GM19099 (cell line): ENCODE measurements around the gene SCN5A.

Experiments used
- POLR2A ChIP-seq: IDR thresholded peaks from 3 replicates; pipeline ENCODE4 v1.6.1; 2011; ENCODE audit warnings: low read depth; ENCODE audit not compliant: insufficient read length; ENCODE audit errors: extremely low read depth

SCN5A gene

DNA sequence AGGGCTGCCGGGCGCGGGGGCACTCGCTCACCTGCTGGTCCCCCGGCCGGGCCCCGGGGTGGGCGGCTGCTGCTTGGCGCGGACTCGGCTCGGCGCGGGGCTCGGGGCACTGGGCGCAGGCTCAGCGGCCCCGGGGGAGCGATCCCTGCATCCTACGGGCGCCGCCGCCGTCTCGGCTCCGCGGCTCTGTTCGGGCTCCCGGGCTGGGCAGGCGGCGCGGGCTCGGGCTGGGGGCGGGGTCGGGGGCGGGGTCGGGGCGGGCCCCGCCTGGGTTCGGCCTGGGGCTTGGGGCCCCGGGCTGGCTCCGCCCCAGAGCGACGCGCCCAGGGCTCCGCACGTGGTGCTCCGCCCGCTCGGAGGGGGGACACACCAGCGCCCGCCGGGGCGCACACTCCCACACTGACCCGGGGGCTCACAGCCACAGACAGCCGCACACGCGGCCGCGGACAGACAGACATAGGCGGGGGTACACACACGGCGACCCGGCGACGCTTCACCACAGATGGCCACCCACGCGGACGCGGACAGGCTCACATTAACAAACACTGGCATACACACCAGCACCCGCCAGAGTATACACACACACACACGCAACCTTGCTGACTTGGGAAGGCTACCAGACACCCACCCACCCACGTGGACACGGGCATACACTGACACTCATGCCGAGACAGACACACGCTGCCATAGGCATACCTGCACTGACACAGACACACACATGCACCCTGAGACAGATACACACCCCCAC, at the start of gene SCN5A:
Gene SCN5A (minus strand): TSS at position 188 of the 748 bp plus-strand sequence. CDS start 16,380 bp downstream, outside the sequence.
- TF ChIP-seq POLR2A = no peak

DNA sequence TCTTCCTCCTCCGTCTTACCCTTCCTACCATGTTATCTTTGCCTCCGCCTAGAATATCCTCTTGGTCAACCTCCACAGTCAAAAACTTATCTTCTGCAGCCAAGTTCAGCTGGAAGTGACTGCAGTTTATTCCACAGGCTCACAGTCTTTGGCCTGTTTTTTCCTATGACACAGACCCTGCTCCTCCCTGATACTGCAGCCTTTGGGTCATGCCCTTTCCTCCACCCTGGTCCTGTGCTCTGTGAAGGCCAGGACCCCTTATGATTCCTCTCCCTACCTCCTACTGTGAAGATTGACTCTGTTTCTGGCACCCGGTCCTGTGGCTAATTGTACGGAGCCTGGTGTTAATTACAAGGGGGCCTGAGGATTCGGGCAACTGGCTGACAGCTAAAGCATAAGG, 49.3 kb upstream of the SCN5A start:
- no peak for TF ChIP-seq POLR2A

GRCh38 chr3:38698061-38698460, 48.6 kb upstream of the SCN5A start:
- TF ChIP-seq POLR2A = no peak

DNA sequence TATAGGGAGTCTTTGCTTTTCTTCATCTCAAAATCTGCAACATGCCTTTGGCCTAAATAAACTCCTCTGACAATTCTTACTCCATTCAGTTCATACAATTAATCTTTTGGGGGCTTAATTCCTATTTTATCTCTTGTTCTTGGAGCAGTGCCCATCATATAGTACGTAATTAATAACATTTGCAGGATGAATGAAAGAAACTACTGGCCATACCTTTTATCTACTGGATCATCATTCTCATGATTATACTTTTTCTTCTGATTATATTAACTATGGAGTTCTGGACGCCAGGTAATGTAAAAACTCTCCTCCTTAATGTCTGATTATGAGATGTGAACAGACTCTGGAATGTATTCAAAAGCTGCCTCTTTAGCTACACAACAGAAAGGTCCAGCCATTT, 46.5 kb upstream of the SCN5A start:
- no peak for TF ChIP-seq POLR2A

- no peak for TF ChIP-seq POLR2A
Measured at GRCh38 chr3:38690185-38690584, 40.7 kb upstream of the SCN5A start.

- no peak for TF ChIP-seq POLR2A
Measured at GRCh38 chr3:38689774-38690173, 40.3 kb upstream of the SCN5A start.

- no peak for TF ChIP-seq POLR2A
Measured at GRCh38 chr3:38689346-38689745, 39.9 kb upstream of the SCN5A start.

GRCh38 chr3:38687321-38687720, 37.8 kb upstream of the SCN5A start:
- TF ChIP-seq POLR2A = no peak

DNA sequence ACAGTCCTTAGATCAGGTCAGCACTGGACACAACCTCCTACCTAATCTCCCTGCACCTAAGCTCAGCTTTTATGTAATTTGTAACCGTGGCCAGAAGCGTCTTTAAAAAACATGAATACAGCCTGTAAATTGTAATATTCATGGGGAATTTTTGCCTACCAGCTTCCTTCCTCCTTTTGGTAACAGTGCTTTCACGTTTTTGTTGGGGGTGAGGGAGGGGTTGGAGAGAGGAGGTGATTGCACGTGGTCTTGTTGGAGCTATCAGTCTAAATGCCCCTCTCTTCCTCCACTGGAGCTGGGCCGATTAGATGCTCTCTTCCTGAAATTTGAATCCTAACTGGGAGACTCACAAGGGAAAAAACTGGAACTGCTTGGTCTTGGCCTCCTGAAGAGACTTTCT, 35.1 kb upstream of the SCN5A start:
- TF ChIP-seq POLR2A = no peak

DNA sequence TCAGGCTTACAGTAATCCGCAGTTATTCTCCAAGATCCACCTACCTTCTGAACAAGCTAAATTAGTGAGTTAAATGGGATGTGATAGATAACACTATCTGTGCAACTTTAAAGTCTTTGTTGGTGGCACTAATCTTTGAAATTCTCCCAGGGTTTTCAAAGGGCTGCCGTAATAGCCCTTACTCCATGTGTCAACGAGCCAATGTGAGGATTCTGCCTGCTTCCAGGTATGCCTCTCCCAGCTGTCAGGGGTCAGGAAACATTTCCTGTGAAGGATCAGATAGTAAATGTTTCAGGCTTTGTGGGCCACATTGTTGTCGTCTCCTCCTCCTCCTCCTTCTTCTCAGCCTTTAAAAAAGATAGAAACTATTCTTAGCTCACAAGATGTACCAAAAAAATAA, 20.2 kb upstream of the SCN5A start:
- TF ChIP-seq POLR2A = no peak

DNA sequence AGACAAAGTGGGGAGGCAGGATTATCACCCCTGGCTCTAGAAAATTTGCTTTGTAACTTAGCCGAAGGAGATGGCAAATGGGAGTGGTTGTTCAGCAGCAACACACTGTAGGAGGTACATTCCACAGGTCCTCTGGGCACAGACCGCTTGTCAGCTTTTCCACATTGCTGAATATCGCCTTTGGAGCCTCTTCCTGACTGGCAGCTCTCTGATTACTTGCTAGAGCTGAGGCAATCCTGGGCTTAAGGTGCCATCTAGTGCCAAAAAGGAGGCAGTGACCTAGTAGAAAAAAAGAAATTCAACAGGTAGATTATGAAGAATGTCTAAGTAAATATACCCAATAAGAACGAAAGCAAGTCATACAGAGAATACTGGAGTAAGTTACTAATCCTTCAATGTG, 13.1 kb upstream of the SCN5A start:
- TF ChIP-seq POLR2A = no peak

GRCh38 chr3:38658841-38659240, 9.4 kb upstream of the SCN5A start:
- no peak for TF ChIP-seq POLR2A

DNA sequence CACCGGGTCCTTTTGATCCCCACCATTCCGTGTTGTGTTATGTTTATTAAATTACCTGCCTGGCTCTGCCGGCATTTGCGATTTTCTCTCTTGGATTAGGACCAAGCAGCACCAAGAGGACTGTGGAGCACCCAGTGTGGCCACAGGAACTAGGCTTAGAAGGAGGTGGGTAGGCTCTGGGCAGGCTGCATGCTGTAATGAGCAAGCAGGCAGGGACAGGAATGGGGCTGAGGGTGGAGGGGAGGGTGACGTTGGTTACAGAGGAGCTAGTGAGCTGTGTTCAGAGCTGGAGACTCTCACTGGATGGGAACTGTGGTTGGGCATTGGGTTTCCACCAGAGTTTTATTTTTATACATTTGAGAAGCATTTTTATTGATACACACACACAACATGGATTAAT, 7.9 kb upstream of the SCN5A start:
- TF ChIP-seq POLR2A = no peak

DNA sequence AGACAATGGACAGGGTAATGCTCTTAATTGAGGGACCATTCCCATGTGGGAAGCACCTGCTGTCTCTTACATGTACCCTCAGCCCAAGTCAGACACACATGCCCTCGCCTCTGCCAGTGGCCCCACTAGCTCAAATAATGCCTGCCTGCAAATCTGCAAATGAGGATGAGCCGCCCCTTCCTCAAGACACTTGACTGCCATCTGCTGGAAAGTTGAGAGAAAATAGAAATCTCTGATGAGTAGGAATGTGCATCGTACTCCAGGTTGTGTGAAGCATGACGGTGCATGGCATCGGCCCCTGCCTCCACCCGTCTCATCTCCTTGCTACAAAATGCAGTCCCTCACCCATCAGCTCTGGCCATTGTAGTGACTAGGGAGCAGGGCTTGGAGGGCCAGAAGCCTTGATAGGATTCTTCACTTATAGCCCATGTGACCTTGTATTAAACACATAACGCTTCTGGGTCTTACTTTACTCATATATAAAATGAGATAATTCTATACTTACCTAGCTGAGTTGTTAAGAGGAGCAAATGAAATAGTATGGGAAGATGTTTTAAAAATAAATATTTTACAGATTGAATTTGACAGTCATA, 6.3 kb upstream of the SCN5A start:
- no peak for TF ChIP-seq POLR2A

DNA sequence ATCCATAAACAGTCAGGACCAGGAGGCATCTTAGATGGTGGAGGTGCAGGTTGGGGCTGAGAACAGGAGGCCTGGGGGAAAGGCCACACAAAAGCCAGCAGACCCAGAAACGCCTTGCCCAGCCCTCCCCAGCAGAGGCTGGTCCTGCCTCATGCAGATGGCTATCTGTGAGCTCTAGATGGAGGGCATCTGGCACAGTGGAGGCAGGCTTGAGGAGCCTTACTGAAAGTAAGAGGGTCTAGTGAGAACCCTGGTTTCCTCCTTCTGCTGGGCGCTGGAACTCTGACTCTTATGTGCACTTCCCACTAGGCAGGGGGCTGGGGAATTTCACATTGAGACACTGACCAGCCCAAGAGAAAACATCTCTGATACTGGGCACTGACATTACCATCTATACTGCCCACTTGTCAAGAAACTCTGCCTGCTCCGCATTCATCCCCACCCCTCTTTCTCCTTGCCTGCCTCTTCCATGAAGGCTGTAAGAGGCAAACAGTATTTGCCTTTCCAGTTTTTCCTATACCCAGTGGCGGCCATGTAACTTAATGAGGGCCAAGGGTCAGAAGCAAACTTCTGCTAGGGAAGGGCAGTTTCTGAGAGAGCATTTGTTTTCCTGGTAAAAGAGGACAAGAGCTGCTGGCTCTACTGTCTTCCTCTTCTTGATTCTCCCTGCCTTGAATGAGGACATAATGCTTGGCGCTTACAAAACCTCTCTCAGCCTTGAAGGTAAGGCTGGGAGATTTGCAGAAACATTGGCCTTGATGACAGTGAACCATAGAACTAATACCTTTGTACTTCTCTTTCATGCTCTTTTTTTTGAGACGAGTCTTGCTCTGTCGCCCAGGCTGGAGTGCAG, 4.4 kb upstream of the SCN5A start:
- TF ChIP-seq POLR2A = no peak

GRCh38 chr3:38652934-38653333, 3.4 kb upstream of the SCN5A start:
- no peak for TF ChIP-seq POLR2A

GRCh38 chr3:38651153-38651789, 1.8 kb upstream of the SCN5A start:
- TF ChIP-seq POLR2A = no peak
